HEK293T (cell line): ENCODE results near the gene CREB5.

ENCODE experiments used
- CTCF ChIA-PET: fragments of 350-600 bp; formaldehyde crosslinking; extraction: SDS; loops from one replicate; lab custom pipeline; 2021; ENCODE audit warnings: antibody characterized with exemption, inconsistent platforms; lab: Yijun Ruan, JAX
- POLR2A ChIA-PET: fragments of 350-600 bp; formaldehyde crosslinking; extraction: SDS; loops from one replicate; lab custom pipeline; 2020; ENCODE audit warnings: antibody characterized with exemption, inconsistent platforms; lab: Yijun Ruan, JAX
- DNase-seq: peaks from one replicate; pipeline ENCODE4 v3.0.0; 2012; ENCODE audit warnings: mixed read lengths; ENCODE audit errors: extremely low spot score
- ARNT ChIP-seq: fragments of 450-650 bp; IDR thresholded peaks from 2 replicates; pipeline ENCODE4 v1.6.1; 2017; ENCODE audit warnings: mild to moderate bottlenecking
- BHLHE40 ChIP-seq: fragments of 450-650 bp; IDR thresholded peaks from 2 replicates; pipeline ENCODE4 v1.6.1; 2016; ENCODE audit warnings: mild to moderate bottlenecking, moderate library complexity, borderline replicate concordance
- CTBP1 ChIP-seq: fragments of 450-650 bp; IDR thresholded peaks from 2 replicates; pipeline ENCODE4 v1.6.1; 2016; ENCODE audit warnings: borderline replicate concordance
- ELF4 ChIP-seq: fragments of 450-650 bp; IDR thresholded peaks from 2 replicates; pipeline ENCODE4 v1.6.1; 2017; ENCODE audit warnings: antibody characterized with exemption
- FOXA1 ChIP-seq: fragments of 450-650 bp; IDR thresholded peaks from 2 replicates; pipeline ENCODE4 v1.6.1; 2016; ENCODE audit warnings: mild to moderate bottlenecking
- FOXK2 ChIP-seq: fragments of 450-650 bp; IDR thresholded peaks from 2 replicates; pipeline ENCODE4 v1.6.1; 2016; ENCODE audit warnings: mild to moderate bottlenecking
- FOXM1 ChIP-seq: fragments of 450-650 bp; IDR thresholded peaks from 2 replicates; pipeline ENCODE4 v1.6.1; 2017; ENCODE audit warnings: mild to moderate bottlenecking, borderline replicate concordance
- HDGF ChIP-seq: fragments of 450-650 bp; IDR thresholded peaks from 2 replicates; pipeline ENCODE4 v1.6.1; 2017; ENCODE audit warnings: antibody characterized with exemption, borderline replicate concordance
- L3MBTL2 ChIP-seq: fragments of 450-650 bp; conservative IDR thresholded peaks from 2 replicates; pipeline ENCODE4 v1.6.1; 2016; ENCODE audit warnings: mild to moderate bottlenecking
- LEF1 ChIP-seq: fragments of 450-650 bp; IDR thresholded peaks from 2 replicates; pipeline ENCODE4 v1.6.1; 2017; ENCODE audit warnings: mild to moderate bottlenecking, borderline replicate concordance
- NFRKB ChIP-seq: fragments of 450-650 bp; IDR thresholded peaks from 2 replicates; pipeline ENCODE4 v1.6.1; 2016; ENCODE audit warnings: mild to moderate bottlenecking, moderate library complexity
- SP1 ChIP-seq: fragments of 450-650 bp; IDR thresholded peaks from 2 replicates; pipeline ENCODE4 v1.6.1; 2017
- SUZ12 ChIP-seq: fragments of 450-650 bp; IDR thresholded peaks from 2 replicates; pipeline ENCODE4 v1.6.1; 2016; ENCODE audit warnings: mild to moderate bottlenecking
- TARDBP ChIP-seq: fragments of 450-650 bp; IDR thresholded peaks from 2 replicates; pipeline ENCODE4 v1.6.1; 2016
- ZNF384 ChIP-seq: fragments of 450-650 bp; IDR thresholded peaks from 2 replicates; pipeline ENCODE4 v1.6.1; 2016
- TF ChIP-seq, protein P1 (sequence below): fragments of 450-650 bp; IDR thresholded peaks from 2 replicates; pipeline ENCODE4 v1.6.1; 2016

CREB5 gene

GRCh38 chr7:28452681-28453080 lies 40.4 kb downstream of the CREB5 start:
- ChIA-PET POLR2A (no interaction called here), CTCF (no interaction called here)
- no peak for DNase-seq
- no peak for TF ChIP-seq LEF1
- TF ChIP-seq CTBP1 = no peak
- TF ChIP-seq NFRKB = no peak
- no peak for TF ChIP-seq ZNF384
- no peak for TF ChIP-seq SP1
- TF ChIP-seq L3MBTL2 = no peak
- no peak for TF ChIP-seq TARDBP
- TF ChIP-seq SUZ12 = no peak
- TF ChIP-seq HDGF = no peak
- TF ChIP-seq BHLHE40 = no peak
- no peak for TF ChIP-seq FOXM1
- TF ChIP-seq ELF4 = no peak
- TF ChIP-seq FOXK2 = no peak
- TF ChIP-seq FOXA1 = no peak
- no peak for TF ChIP-seq ARNT
- TF ChIP-seq, protein P1, sequence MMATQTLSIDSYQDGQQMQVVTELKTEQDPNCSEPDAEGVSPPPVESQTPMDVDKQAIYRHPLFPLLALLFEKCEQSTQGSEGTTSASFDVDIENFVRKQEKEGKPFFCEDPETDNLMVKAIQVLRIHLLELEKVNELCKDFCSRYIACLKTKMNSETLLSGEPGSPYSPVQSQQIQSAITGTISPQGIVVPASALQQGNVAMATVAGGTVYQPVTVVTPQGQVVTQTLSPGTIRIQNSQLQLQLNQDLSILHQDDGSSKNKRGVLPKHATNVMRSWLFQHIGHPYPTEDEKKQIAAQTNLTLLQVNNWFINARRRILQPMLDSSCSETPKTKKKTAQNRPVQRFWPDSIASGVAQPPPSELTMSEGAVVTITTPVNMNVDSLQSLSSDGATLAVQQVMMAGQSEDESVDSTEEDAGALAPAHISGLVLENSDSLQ = no peak

- ChIA-PET POLR2A (interaction anchor here (0.7 kb wide), 1 partner anchor 44 kb away, joined by 3 read pairs; the partner anchor contains the start of gene CREB5), CTCF (interaction anchor here (0.6 kb wide), 1 partner anchor 393 kb away, joined by 6 read pairs; no protein-coding TSS in a partner anchor)
- no peak for TF ChIP-seq ARNT
- no peak for TF ChIP-seq FOXM1
- TF ChIP-seq SUZ12 = no peak
- no peak for TF ChIP-seq FOXA1
- TF ChIP-seq BHLHE40 = no peak
- no peak for TF ChIP-seq L3MBTL2
- TF ChIP-seq SP1 = no peak
- TF ChIP-seq HDGF = no peak
- TF ChIP-seq LEF1 = no peak
- DNase-seq = no peak
Observed at GRCh38 chr7:28455486-28455885, 43.2 kb downstream of the CREB5 start.

DNA sequence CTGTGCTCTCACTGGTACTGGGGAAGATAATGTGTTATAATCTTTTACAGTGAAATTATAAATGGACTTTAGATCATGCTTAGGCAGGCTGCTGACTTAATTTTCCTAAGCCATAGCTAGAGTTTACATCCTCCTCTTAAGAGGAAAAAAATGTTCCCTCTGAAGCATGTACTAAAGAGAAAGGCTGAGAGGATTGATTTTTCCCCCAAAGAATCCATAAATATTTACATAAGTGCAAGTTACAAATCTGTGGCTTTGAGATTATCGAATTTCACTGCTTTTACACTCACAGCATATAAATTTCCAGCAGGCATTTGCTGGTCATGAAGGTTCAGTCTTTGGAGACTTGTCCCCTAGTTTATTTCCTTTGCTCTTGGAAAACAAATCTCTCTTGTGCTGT lies 43.7 kb downstream of the CREB5 start:
- no peak for DNase-seq
- ChIA-PET POLR2A (no interaction called here), CTCF (no interaction called here)
- TF ChIP-seq ELF4 (no peak), SP1 (no peak), ARNT (no peak)

- DNase-seq = peak; percentile 32
- POLR2A ChIA-PET = no interaction called here
- CTCF ChIA-PET = interaction anchor here (0.6 kb wide), 1 partner anchor 160 kb away, joined by 3 read pairs; no protein-coding TSS in a partner anchor
- no peak for TF ChIP-seq L3MBTL2
- TF ChIP-seq NFRKB = no peak
- no peak for TF ChIP-seq LEF1
- no peak for TF ChIP-seq FOXM1
- TF ChIP-seq, protein P1 = no peak
- TF ChIP-seq SUZ12 = no peak
- TF ChIP-seq FOXK2 = no peak
- TF ChIP-seq HDGF = no peak
- TF ChIP-seq CTBP1 = no peak
- no peak for TF ChIP-seq TARDBP
- TF ChIP-seq BHLHE40 = no peak
- TF ChIP-seq ARNT = no peak
- no peak for TF ChIP-seq ELF4
- TF ChIP-seq FOXA1 = no peak
- no peak for TF ChIP-seq ZNF384
- no peak for TF ChIP-seq SP1
Observed at GRCh38 chr7:28458732-28459131, 46.4 kb downstream of the CREB5 start.

DNA sequence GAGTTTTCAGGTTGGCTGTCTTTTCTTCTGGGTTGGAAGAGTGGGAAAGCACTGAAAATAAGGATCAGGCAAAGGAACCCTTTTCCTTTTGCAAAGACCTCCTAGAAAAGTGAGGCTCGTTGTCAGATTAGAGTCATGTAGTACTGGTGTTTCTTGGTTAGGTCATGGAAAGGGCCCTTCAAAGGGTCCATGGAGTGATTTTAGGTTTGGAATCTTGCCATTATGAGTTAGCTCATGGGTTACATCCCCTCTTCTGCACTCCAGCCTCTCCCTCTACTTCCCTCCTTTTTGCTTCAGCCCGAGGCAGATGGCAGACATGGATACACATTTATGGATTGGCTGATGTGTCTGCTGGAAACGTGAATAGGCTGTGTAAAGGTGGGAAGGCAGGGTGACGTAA lies 47.0 kb downstream of the CREB5 start:
- POLR2A ChIA-PET = no interaction called here
- TF ChIP-seq, protein P1 = no peak
- TF ChIP-seq SP1 (no peak), ELF4 (no peak), BHLHE40 (no peak), LEF1 (no peak)
- DNase-seq = no peak
- CTCF ChIA-PET = interaction anchor here (0.6 kb wide), 1 partner anchor 161 kb away, joined by 3 read pairs; no protein-coding TSS in a partner anchor

DNA sequence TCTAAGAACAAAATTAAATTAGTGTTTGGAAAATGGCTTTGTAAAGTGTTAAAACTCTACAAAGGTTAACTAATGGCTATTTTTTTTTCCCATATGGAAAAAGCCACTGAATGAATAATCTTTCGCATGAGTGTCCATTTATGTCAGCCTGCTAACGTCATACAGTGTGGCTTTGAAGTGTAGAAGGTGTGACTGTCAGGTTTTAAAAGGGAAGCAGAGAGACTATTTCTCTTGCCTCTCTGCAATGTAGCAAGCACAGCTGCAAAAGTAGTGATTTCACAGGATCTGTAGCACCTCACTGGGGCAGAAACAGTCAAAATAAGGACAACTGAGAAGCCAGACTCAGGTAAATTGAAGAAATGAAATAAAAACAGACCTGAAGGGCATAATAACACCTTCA lies 53.4 kb downstream of the CREB5 start:
- no peak for DNase-seq
- TF ChIP-seq NFRKB (no peak), FOXK2 (no peak), BHLHE40 (no peak), HDGF (no peak), FOXM1 (no peak), SUZ12 (no peak), ARNT (no peak), TARDBP (no peak), FOXA1 (no peak), ELF4 (no peak)
- ChIA-PET CTCF (interaction anchor here (0.6 kb wide), 1 partner anchor 55 kb away, joined by 4 read pairs; no protein-coding TSS in a partner anchor), POLR2A (no interaction called here)

- ChIA-PET CTCF (no interaction called here), POLR2A (no interaction called here)
- no peak for DNase-seq
- TF ChIP-seq ELF4 (no peak), CTBP1 (no peak), FOXM1 (no peak), NFRKB (no peak), BHLHE40 (no peak), ZNF384 (no peak), SP1 (no peak), LEF1 (no peak), ARNT (no peak), FOXK2 (no peak)
- TF ChIP-seq, protein P1 = no peak
Observed at GRCh38 chr7:28466341-28466740, 54.0 kb downstream of the CREB5 start.
